Inflammatory macrophage treated with lipopolysaccharide for 4 hours (primary cell): ENCODE data around the gene CPED1.
"Not testable (repeated sequence)": the region's sequence is repeated elsewhere in the genome, so short reads cannot be mapped to it uniquely, and the experiment has no call there.

Experiments used
- DNase-seq: peaks from one replicate; pipeline ENCODE4 v3.0.0-alpha.2; 2020

CPED1 gene

DNA sequence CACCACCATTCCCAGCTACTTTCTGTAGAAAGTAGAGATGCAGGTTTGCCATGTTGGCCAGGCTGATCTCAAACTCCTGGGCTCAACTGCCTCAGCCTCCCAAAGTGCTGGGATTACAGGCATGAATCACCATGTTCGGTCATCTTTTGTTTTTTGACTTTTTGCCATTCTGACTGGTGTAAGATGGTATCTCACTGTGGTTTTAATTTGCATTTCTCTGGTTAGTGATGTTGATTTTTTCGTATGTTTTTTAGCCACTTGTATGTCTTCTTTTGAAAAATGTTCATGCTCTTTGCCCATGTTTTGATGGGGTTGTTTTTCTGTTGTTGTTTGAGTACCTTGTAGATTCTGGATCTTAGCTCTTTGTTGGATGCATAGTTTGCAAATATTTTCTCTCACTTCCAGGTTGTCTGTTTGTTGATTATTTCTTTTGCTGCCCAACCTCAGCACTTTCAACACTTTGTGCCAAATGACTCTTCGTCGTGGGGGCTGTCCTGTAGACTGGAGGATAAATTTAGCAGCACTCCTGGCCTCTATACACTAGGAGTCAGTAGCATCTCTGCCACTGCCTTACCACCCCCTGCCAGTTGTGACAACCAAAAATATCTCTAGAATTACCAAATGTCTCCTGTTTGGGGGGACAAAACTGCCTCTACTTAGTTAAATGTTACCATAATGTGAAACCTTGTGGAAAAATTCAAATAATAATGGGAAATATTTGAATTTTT lies 6.5 kb upstream of the CPED1 start:
- DNase-seq: no peak

DNA sequence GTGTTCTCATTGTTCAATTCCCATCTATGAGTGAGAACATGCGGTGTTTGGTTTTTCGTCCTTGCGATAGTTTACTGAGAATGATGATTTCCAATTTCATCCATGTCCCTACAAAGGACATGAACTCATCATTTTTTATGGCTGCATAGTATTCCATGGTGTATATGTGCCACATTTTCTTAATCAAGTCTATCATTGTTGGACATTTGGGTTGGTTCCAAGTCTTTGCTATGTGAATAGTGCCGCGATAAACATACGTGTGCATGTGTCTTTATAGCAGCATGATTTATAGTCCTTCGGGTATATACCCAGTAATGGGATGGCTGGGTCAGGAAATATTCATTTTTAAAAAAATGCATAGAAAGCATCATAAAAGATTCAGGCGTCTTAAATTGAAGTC lies 4.9 kb upstream of the CPED1 start:
- DNase-seq: not testable (repeated sequence)

DNA sequence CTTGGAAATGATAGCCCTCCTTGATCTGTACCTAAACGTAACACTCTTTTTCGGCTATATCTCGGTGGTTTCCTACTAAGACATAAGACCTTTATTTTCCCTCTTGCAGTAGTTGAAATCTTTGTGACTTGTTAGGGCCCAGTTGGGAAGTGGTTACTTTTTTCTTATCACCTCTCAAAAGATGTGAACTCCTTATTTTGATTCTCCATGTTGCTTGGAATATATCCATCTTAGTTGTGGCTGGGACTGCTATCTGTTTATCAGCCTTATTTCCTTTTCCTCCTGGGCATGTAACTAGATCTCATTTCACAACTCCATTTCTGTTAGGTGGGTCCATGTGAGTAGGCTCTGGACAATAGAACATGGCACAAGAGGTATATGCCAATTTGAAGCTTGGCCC lies 4.1 kb upstream of the CPED1 start:
- DNase-seq: no peak

DNA sequence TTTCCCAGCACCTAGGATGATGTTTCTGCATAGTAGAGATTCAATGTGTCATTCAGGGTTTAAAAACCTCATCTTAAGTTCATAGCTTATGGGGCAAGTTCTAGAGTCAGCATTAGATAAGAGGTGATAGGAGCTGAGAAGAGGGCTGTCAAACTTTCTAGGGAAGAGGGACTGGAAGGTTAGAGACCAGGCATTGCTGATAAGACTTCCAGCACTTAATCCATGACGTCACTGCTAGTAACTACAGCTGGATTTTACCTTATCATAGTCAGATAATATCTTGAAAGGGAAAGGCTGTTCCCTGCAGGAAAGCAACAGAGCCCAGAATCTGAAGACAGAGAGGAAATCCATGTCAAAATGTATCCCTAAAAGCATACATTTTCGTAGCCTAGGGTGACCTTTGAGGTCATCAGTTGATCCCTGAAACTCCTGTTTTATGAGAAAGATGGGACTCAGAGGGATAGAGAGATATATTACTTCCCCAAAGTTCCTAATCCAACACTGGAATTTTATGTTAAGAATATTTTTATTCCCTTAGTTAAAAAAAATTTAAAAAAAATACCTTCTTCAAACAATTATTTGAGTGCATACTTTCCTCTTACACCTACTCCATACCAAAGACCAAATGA lies 3.3 kb upstream of the CPED1 start:
- no peak for DNase-seq

DNA sequence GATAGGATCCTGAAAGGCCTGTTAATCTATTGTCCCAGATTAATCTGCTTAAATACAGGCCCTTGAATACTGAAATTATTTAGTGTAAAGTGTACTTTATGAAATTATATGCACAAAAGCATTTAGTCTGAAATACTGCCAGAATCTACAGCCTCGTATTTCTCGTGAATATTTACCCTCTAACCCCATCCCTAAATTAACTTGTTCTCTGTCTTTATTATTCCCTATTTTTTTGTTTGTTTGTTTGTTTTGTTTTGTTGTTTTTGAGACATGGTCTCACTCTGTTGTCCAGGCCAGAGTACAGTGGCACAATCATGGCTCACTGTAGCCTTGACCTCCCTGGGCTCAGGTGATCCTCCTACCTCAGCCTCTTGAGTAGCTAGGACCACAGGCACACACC lies 2.7 kb upstream of the CPED1 start:
- DNase-seq: no peak

DNA sequence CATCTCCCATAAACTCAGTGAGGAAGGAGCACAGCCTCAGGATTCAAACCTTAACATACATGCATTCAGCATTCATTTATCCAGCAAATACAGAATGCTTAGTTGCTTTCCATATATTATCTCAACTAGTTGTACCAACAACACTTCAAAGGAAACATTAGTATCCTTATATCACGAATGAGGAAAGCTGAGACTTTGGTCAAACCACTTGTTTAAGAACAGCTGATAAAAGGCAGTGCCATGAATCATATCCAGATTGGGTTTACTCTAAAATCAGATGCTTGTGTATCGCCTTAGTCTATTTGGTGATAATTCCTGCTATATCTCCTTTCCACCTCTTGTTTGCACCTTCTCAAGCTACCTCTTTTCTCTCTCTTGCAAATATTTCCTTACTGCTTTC lies 1.9 kb upstream of the CPED1 start:
- no peak for DNase-seq

DNA sequence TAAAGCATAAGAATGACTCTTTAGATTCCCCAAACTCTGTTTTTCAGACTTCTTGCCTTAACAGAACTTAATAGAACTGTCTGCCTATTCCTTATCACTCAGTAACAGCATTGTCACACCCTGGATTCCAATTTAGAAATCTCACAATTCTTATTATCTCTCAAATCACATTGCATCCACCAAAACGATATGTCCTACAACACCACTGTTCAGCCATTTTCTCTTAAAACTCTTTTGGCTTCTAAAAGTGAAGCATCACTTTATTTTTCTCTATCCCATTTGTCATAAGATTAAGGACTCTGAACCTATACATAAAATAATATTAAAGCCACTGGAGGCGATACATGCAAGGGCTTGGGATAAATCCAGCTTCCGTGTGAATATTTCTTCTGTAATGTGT lies 1.2 kb upstream of the CPED1 start:
- DNase-seq: no peak

DNA sequence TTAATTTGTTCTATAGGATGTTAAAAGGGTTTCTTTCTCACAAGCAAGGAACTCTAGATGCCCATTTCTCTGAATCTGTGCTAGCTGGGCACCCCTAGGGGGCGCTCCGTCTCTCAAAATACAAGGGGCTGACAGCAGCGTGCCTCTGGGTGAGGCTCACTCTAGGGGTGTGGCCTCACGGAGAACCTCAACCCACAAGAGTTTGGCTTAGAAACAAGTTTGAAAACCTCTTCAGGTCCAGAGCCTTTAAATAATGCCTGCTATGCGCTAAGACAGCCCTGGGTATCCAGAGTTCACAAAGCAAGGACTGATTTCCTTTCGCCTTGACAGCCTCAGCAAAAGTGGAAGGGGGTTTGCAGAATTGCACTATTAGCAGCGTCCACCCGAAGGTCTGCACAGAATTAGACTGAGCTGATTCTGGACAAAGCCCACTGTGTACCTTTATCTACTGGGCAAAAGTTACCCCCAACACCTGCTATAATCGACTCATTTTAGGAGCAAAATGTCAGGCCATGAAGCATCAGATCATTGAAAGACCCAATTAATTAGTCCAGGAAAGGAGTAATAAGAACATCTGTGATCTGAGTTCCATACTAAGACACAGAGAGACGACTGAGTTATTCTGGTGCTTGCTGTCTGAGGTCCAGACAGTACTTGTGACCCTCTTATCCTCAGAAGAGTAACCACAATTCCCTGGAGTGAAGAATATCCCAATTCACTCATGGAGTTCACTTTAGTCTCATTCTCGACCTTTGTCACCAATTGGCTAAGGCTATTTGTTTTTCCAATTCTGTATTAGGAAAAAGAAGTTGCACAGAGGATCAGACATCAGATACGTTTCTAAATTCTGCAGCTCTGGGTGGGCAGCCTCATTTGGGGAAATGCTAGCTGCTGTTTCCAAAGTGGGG lies 574 bp upstream of the CPED1 start:
- peak; percentile 92 for DNase-seq

DNA sequence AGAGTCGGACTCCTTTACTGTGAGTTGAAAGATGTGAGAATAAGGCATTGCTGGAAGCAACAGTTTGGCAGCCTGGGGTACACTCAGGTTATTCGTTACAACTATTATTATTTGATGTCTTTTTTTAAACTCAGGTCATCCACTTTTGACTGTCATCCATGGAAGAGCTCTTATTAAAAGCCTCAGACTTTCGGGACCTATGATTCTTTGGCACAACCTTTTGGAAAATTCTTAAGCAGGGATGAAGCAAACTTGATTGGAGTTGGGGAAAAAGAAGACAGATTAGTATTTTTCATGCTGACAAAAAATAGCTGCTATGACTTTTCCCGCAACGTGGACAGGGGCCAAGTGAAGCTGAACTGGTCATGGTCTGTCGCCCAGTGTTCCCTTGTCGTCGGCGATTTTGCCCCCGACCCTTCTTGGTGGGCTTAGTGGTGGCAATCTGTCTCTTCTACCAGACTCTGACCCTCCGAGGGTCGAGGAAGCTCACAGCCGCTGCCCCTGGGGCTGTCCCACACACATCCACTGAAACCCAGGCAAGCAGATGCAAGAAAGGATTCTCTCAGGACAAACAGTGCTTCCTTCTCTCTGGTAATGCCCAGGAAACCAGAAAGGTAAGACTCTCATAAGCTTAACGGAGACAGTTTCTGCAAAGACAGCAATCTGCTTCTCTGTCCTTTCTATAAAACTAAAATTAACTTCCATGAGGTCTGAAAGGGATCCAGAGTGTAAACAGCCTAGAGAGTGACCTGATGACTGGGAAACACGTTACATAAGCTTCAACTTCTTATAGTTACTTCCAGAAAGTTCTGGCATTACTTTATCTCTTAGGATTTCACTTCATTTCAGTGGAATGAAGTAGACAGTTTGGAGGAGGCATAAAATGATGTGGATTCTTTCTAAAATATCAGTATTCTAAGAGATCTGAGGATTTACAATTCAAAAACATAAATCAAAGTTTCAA lies 1.0 kb downstream of the CPED1 start:
- DNase-seq: no peak

DNA sequence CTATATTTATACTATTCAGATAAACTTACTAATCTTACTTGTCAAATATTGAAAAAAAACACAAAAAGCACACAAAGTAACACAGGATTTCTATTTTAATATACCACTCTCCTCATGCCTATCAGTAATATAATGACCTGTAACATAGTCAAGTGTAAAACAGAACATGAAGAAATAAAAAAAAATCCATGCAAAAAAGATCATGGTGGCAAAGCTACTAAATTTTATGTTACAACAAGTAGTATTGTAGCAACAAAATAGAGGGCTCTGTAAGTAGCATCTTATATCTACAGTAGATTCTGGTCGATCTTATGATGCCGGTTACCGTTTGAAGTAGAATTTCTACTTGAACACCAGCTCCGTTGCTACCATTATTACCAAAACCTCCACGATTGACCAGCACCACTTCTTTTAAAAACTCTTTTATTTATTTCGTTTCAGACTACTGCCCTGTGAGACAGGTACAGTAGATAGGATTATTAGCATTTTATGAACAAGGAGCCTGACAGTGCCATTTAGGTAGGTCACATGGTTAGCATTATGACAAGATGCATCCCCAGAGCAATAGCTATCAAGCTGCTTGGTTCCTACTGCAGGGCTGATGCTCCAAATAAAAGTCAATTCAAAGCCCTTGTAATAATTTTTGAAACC lies 2.1 kb downstream of the CPED1 start:
- no peak for DNase-seq

DNA sequence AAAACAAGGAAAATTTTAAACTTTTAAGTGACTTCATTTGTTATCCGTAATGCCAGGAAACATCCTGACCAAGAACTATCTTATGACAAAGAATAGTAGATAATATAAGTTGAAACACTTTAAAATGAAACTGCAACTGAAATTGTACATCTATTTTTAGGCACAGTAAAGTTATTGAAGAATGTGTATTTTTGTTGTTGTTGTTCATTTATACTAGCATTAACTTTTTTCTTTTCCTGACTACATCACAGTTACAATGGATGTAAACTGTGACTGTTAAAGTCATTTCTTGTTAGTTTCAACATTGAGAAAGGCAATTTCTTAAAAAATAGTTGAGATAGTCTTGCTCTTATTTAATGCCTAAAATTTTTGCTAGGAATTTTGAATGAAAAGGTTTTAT lies 2.6 kb downstream of the CPED1 start:
- DNase-seq: peak; percentile 43

DNA sequence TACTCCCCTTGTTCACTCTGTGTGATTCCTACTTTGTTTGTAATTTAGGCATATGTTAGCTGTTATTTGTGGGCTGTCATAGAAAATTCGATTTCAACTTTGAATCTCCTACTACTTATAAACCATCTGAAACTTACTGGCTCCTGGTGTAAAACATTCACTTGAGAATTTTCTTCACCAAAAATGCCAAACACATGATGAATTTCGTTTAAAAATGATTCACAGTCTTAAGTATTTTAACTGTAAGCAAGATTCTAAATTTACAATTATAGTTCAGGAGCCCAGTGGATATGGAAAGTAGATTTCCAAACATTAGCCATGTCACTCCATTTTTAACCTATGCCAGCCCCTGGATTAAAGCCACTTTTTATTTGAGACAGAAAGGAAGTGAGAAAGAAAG lies 3.1 kb downstream of the CPED1 start:
- no peak for DNase-seq

DNA sequence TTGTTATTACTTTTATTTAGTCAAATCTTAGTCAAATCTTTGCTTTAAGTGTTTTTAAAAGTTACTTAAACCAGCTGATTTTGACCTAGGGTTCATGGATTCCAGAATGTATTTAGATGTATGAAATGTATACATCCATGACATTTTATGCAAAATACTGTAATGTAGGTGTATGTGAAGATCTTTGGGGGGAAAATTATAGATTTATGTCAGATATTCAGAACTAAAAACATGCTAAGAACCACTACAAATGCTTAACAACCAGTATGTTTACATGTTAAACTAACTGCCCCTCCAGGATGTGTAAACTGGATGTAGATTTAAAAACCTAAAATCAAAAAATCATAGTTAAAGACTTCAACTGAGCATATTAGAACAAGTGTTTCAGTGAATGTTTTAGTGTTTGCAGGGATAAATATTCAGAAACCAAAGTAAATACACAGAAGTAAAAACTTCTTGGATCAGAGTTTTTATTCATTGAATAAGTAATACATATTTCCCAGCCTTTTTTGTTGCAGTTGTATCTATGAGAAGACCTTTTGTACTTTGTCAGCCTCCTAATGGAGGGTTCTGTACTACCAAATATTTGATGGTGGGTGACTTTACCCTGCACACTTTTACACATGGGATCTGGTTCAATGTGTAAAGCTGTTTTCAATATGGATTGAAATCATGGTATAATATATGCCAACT lies 3.9 kb downstream of the CPED1 start:
- DNase-seq: no peak

DNA sequence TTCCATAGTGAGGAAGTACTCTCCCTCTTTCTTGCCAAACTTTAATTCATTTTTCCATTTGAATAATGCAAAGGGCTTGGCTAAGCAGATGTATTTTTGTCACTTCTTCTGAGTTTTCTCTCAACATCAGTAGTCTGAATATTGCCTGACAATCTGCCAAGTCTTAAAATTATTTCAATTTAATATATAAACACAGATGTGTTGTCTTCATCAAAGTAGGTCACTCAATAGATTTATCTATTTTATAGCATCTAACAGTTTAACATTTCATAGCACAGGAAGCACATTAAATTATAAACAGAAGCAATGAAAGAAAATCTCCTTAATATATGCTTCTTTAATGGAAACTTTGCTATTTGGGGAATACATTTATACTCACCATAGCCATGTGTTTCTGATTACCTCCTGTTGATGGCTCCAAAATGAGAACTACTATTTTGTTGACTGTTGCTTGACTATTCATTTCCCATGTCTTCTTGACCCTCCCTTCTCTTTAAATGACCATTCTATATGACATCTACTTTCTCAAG lies 4.5 kb downstream of the CPED1 start:
- no peak for DNase-seq

DNA sequence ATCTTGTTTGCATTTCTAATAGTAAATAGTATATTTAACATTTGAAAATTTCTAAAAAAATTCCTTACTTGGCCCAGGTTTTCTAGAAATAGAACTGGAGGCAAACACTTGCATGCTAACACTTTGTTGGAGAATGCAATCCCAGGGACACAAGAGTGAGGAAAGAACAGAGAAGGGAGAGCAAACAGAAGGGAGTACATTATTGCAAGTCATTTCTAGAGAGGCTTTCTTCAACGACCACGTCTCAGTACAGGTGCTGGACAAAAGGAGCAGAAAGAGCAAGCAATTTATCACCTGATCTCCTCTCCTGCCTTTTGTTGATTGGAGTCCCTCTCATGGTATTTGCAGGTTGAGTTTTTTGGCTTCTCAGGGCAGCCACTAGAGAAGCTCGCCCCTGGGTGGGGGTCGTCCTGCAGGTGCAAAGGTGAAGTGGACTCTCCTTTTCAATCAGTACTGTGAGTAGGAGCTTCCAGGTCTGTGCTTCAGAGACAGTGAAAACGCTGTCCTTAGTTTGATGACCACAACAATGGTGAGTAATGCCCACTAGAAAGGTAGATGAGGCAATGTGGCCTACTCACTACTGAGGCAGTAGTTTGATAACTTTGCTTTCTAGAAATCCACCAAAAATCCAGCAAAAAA lies 5.2 kb downstream of the CPED1 start:
- DNase-seq: no peak

DNA sequence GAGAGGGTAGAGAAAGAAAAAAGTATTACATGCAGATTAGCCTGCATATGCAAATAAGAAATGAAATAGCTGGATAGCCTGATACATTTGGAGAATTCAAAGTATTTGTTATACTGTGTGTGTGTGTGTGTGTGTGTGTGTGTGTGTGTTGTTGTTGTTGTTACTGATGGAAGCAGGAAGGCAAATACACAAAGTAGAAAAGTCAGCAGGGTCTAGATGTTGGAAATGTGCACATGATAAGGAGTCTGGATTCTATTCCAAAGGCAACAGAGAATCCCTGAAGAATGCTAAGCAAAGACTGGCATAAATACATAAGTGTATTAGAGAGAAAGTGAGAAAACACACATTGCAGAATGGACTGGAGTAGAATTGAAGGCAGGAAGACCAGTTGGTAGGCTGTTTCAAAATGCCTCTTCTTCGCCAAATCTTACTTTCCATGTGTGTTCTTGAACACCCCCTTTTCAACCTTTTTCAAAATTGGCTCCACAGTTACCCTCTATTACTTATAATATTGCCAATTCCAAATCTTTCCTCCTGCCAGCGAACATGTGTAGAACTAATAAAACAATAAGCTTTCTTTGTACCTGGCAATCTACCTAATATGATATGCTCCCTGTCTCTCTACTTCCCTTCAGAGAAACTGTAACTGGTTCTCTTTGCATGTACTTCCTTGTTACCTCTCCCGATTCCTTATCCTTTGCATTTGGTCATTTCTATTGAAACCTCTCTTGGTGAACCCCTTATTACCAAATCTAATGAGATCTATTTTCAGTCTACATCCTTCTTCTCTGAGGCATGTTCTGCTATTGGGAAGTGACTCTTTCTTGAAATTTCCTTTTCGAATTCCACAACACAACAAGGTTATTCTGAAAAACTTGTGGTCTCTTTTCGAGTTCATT lies 6.2 kb downstream of the CPED1 start:
- DNase-seq: peak; percentile 56

DNA sequence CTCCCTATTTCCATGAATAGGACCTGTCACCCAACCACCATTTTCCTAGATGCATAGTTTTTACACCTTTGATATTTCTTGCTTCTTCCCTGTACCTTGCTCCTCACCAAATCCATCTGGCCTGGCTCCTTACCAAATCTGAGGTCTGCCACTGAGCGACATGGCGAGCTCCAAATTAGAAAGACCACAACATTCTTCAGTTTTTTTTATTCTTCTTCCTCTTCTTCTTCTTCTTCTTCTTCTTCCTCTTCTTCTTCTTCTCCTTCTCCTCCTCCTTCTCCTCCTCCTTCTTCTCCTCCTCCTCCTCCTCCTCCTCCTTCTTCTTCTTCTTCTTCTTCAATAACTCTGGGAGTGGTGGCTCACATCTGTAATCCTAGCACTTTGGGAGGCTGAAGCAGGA lies 7.1 kb downstream of the CPED1 start:
- DNase-seq: no peak

DNA sequence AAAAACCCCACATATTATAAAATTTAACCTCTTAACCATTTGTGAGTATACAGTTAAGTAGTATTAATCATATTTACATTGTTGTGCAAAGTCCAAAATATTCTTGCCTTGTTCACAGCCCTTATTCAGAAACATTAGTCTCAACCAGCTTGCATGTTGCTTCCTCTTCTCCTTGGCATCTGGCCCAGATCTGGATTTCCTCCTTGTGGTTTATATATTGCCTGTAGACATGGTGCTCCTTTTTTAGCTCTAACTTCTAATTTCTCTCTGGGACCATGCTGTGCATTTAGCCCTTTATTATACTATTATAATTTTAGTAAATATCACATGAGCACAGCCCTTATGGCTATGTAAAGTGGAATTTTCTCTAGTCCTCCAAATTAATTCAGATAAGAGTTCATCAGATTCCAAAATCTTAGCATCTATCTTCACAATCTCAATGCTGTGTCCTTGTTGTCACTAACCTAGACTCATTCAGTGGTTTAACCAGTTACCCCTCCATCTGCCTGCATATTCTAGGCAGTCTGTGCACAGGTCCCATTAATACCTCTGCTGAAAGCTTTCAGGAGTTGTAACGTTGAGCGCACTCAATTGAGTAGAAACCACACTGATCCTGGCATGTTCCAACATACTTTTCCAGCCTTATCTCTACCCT lies 7.9 kb downstream of the CPED1 start:
- DNase-seq: peak; percentile 94

DNA sequence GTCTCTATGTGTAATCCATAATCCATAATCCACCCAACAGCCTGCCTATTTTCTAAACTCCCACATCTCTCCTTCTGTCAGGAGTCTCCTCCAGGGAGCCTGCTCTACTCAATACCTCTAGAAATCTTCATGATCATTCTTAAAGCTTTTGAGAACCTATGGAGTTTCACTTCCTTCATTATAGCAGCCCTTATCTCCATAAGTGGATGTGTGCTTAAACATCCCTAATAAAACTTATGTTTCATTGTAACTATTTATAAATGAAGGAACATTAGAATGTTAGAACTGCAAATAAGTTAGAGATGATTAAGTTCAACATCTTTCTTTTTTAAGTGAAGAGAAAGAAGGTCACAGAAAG lies 8.5 kb downstream of the CPED1 start:
- peak; percentile 52 for DNase-seq
